ENCODE results near the gene INPP5E. TPM values are rescaled to one million over a fixed set of nuclear protein-coding genes. Genes with fewer than 3 reads are reported as not detected.

INPP5E gene
- total and polyA plus RNA-seq, 2 experiments from 2014 or later = 5.8 to 13.4 TPM

- H4K20me1 ChIP-seq (replicated peaks; ENCODE audit: insufficient read depth) = peaks cover 11% of the 10 kb centered on the region; the same call in 1 of the 2 replicates
- H3K4me3 Mint-ChIP-seq = no peak overlapping the region
- peaks cover 66% of the 10 kb centered on the region for H3K36me3 Mint-ChIP-seq (ENCODE audit: low read depth)
- H3K4me1 Mint-ChIP-seq = no peaks in the 10 kb centered on the region
- H3K27ac ChIP-seq (ENCODE audit: low read depth) = no peak overlapping the region
- no peaks in the 10 kb centered on the region for H3K27me3 ChIP-seq (ENCODE audit: insufficient read depth)
- H3K9me2 ChIP-seq (ENCODE audit: insufficient read depth) = no peaks in the 10 kb centered on the region
- H3K36me3 ChIP-seq (ENCODE audit: insufficient read depth) = peaks cover 23% of the 10 kb centered on the region; the same call in 1 of the 2 replicates
- no peak for ATAC-seq
- H3K27ac Mint-ChIP-seq = no peak overlapping the region
- TF ChIP-seq ETS1 (IDR thresholded peaks at IDR 0.05) = no peak
- TF ChIP-seq REST (IDR thresholded peaks at IDR 0.05; ENCODE audit: unreplicated experiment) = no peak
- TF ChIP-seq STAT1 (IDR thresholded peaks at IDR 0.05; ENCODE audit: unreplicated experiment) = no peak
- no peak for TF ChIP-seq ZNF114 (CRISPR knock-in tag; IDR thresholded peaks at IDR 0.05)
- no peak for TF ChIP-seq NANOG (IDR thresholded peaks at IDR 0.05; ENCODE audit: borderline replicate concordance)
- no peak for TF ChIP-seq EZH2 (IDR thresholded peaks at IDR 0.05; ENCODE audit: low read depth, unreplicated experiment)
- TF ChIP-seq POLR2AphosphoS5 (IDR thresholded peaks at IDR 0.05; ENCODE audit: low read depth) = no peak
- no peak for TF ChIP-seq EZH2phosphoT487 (IDR thresholded peaks at IDR 0.05; ENCODE audit: unreplicated experiment)
- no peak for TF ChIP-seq CTCF (conservative IDR thresholded peaks at IDR 0.05; ENCODE audit: low read depth in 2 of 2)
- no peak for TF ChIP-seq ZNF462 (CRISPR knock-in tag; IDR thresholded peaks at IDR 0.05)
- TF ChIP-seq JUNB (IDR thresholded peaks at IDR 0.05; ENCODE audit: unreplicated experiment) = no peak
- TF ChIP-seq CREB1 (CRISPR knock-in tag; IDR thresholded peaks at IDR 0.05; ENCODE audit: low read depth) = no peak
- H3F3A ChIP-seq (replicated peaks; ENCODE audit: low read depth) = 0 out of 2 replicates have a peak, but pooled peaks cover 3% of the 10 kb centered on the region
- peaks cover 1% of the 10 kb centered on the region for H3K27me3 Mint-ChIP-seq (ENCODE audit: insufficient read depth, low read depth, poor library complexity)
- H3K4me1 ChIP-seq (ENCODE audit: insufficient read depth) = no peaks in the 10 kb centered on the region
- H3K79me2 ChIP-seq (replicated peaks; ENCODE audit: insufficient read depth) = no peaks in the 10 kb centered on the region
- no peak overlapping the region for H3K4me3 ChIP-seq
- no peak for DNase-seq (ENCODE audit: low spot score)
- no peaks in the 10 kb centered on the region for H3K9me3 Mint-ChIP-seq
- H3K4me2 ChIP-seq = no peak overlapping the region
- H2AFZ ChIP-seq = no peak overlapping the region
These were observed 54.6 kb downstream of the INPP5E start for GRCh38 chr9:136385015-136385414.
